ENCODE results near the gene COQ8B.
A peak's percentile ranks its signal among the peaks of the same experiment; 100 is the strongest.

GRCh38 chr19:40716482-40717324 is at the start of gene COQ8B, which contains the start of gene ITPKC:
- TF ChIP-seq CTCF (IDR thresholded peaks at IDR 0.05): peak; percentile 22
- TF ChIP-seq EZH2 (IDR thresholded peaks at IDR 0.05; ENCODE audit: borderline replicate concordance, insufficient read depth, low read depth, low read length, poor library complexity, severe bottlenecking): no peak
